HEK293 (cell line): ENCODE results near the gene GSN.

Experiments used
- CTCF ChIA-PET: fragments of 350-600 bp; formaldehyde crosslinking; extraction: SDS; loops from one replicate; lab custom pipeline; 2021; ENCODE audit warnings: antibody characterized with exemption; lab: Yijun Ruan, JAX
- POLR2A ChIA-PET: fragments of 300-600 bp; formaldehyde crosslinking; extraction: SDS; loops from one replicate; lab custom pipeline; 2020; ENCODE audit warnings: antibody characterized with exemption, inconsistent platforms; lab: Yijun Ruan, JAX
- H3K27ac ChIP-seq: fragments of 200-500 bp; sonication (Bioruptor generic); 2 replicates; pipeline ENCODE4 v1.5.1; 2014; ENCODE audit warnings: low read depth, low read length, control low read depth, inconsistent platforms; ENCODE audit errors: extremely low read depth
- H3K36me3 ChIP-seq, 2 experiments: fragments of 200-500 bp in 1 of 2; sonication (Bioruptor generic) in 1 of 2; 1 replicate in 1 of 2; 2 replicates in 1 of 2; pipeline ENCODE4 v1.5.1; 2014 to 2017; ENCODE audit warnings: inconsistent platforms in 2 of 2, low read length in 2 of 2; ENCODE audit not compliant: control insufficient read depth in 2 of 2, insufficient read depth in 1 of 2
- H3K4me1 ChIP-seq: fragments of 200-500 bp; sonication (Bioruptor generic); 2 replicates; pipeline ENCODE4 v1.5.1; 2014; ENCODE audit warnings: mild to moderate bottlenecking, low read length, inconsistent platforms; ENCODE audit not compliant: control insufficient read depth, insufficient read depth
- H3K4me3 ChIP-seq: 2 replicates; pipeline ENCODE4 v1.5.1; 2011; ENCODE audit warnings: low read depth, mild to moderate bottlenecking, control low read depth, low read length, moderate library complexity
- H3K9me3 ChIP-seq: fragments of 200-500 bp; sonication (Bioruptor generic); 2 replicates; pipeline ENCODE4 v1.5.1; 2014; ENCODE audit warnings: low read depth, low read length, inconsistent platforms; ENCODE audit not compliant: control insufficient read depth, insufficient read depth
- ATF2 ChIP-seq: fragments of 450-650 bp; formaldehyde crosslinking; IDR thresholded peaks from 2 replicates; pipeline ENCODE4 v1.5.1; 2016; ENCODE audit warnings: missing biosample characterization, missing genetic modification characterization, low read depth
- CTCF ChIP-seq: fragments of 450-650 bp; formaldehyde crosslinking; IDR thresholded peaks from 2 replicates; pipeline ENCODE4 v1.5.1; 2016; ENCODE audit warnings: missing biosample characterization, missing genetic modification characterization
- GFI1B ChIP-seq: fragments of 450-650 bp; formaldehyde crosslinking; IDR thresholded peaks from 2 replicates; pipeline ENCODE4 v1.5.1; 2016; ENCODE audit warnings: missing biosample characterization, missing genetic modification characterization
- GLI4 ChIP-seq: fragments of 450-650 bp; formaldehyde crosslinking; IDR thresholded peaks from 2 replicates; pipeline ENCODE4 v1.5.1; 2016; ENCODE audit warnings: missing biosample characterization, missing genetic modification characterization
- IKZF3 ChIP-seq: fragments of 450-650 bp; IDR thresholded peaks from 2 replicates; pipeline ENCODE4 v1.5.0; 2018; ENCODE audit warnings: missing biosample characterization, mild to moderate bottlenecking, missing genetic modification characterization, moderate library complexity
- KLF16 ChIP-seq: fragments of 450-650 bp; formaldehyde crosslinking; IDR thresholded peaks from 2 replicates; pipeline ENCODE4 v1.5.1; 2017; ENCODE audit warnings: missing biosample characterization, missing genetic modification characterization
- SP3 ChIP-seq: fragments of 450-650 bp; formaldehyde crosslinking; IDR thresholded peaks from 2 replicates; pipeline ENCODE4 v1.5.1; 2016; ENCODE audit warnings: missing biosample characterization, missing genetic modification characterization
- ZFP69B ChIP-seq: fragments of 450-650 bp; formaldehyde crosslinking; IDR thresholded peaks from 2 replicates; pipeline ENCODE4 v1.5.1; 2016; ENCODE audit warnings: missing biosample characterization, missing genetic modification characterization
- ZIC2 ChIP-seq: fragments of 450-650 bp; formaldehyde crosslinking; IDR thresholded peaks from 2 replicates; pipeline ENCODE4 v1.5.1; 2016; ENCODE audit warnings: missing biosample characterization, missing genetic modification characterization
- ZNF18 ChIP-seq: fragments of 450-650 bp; formaldehyde crosslinking; IDR thresholded peaks from 2 replicates; pipeline ENCODE4 v1.5.1; 2016; ENCODE audit warnings: missing biosample characterization, missing genetic modification characterization
- ZNF473 ChIP-seq: fragments of 450-650 bp; formaldehyde crosslinking; IDR thresholded peaks from 2 replicates; pipeline ENCODE4 v1.5.1; 2017; ENCODE audit warnings: missing biosample characterization, missing genetic modification characterization
- ZNF488 ChIP-seq: fragments of 450-650 bp; formaldehyde crosslinking; IDR thresholded peaks from 2 replicates; pipeline ENCODE4 v1.5.1; 2016; ENCODE audit warnings: missing biosample characterization, missing genetic modification characterization
- ZNF555 ChIP-seq: fragments of 450-650 bp; formaldehyde crosslinking; conservative IDR thresholded peaks from 2 replicates; pipeline ENCODE4 v1.5.1; 2017; ENCODE audit warnings: missing biosample characterization, mild to moderate bottlenecking, missing genetic modification characterization, inconsistent platforms
- ZNF610 ChIP-seq: fragments of 450-650 bp; formaldehyde crosslinking; IDR thresholded peaks from 2 replicates; pipeline ENCODE4 v1.5.1; 2016; ENCODE audit warnings: missing biosample characterization, missing genetic modification characterization, borderline replicate concordance
- ZNF629 ChIP-seq: fragments of 450-650 bp; formaldehyde crosslinking; IDR thresholded peaks from 2 replicates; pipeline ENCODE4 v1.5.1; 2017; ENCODE audit warnings: missing biosample characterization, missing genetic modification characterization
- ZNF645 ChIP-seq: fragments of 450-650 bp; formaldehyde crosslinking; IDR thresholded peaks from 2 replicates; pipeline ENCODE4; 2016; ENCODE audit warnings: missing biosample characterization, missing genetic modification characterization
- ZNF654 ChIP-seq: fragments of 450-650 bp; formaldehyde crosslinking; IDR thresholded peaks from 2 replicates; pipeline ENCODE4 v1.5.1; 2016; ENCODE audit warnings: low read depth, missing biosample characterization, missing genetic modification characterization
- ZNF658 ChIP-seq: fragments of 450-650 bp; formaldehyde crosslinking; IDR thresholded peaks from 2 replicates; pipeline ENCODE4; 2016; ENCODE audit warnings: missing biosample characterization, missing genetic modification characterization
- ZNF701 ChIP-seq: fragments of 450-650 bp; formaldehyde crosslinking; IDR thresholded peaks from 2 replicates; pipeline ENCODE4 v1.5.1; 2016; ENCODE audit warnings: missing biosample characterization, missing genetic modification characterization
- ZNF704 ChIP-seq: fragments of 450-650 bp; formaldehyde crosslinking; IDR thresholded peaks from 2 replicates; pipeline ENCODE4 v1.5.1; 2016; ENCODE audit warnings: missing biosample characterization, missing genetic modification characterization
- ZNF785 ChIP-seq: fragments of 450-650 bp; formaldehyde crosslinking; IDR thresholded peaks from 2 replicates; pipeline ENCODE4 v1.5.1; 2016; ENCODE audit warnings: missing biosample characterization, missing genetic modification characterization

The GSN gene

GRCh38 chr9:121277026-121277425 is 9.1 kb downstream of the GSN start:
- POLR2A ChIA-PET: interaction anchor here (1.2 to 2.4 kb wide), 2 partner anchors 9 to 10 kb away, joined by 4 to 17 read pairs; partner anchors contain the start of gene GSN
- CTCF ChIA-PET: interaction anchor here (0.9 to 3.2 kb wide), 10 partner anchors 9 to 530 kb away, joined by 5 to 82 read pairs (median 15); partner anchors contain the start of gene GSN
- H3K36me3 ChIP-seq: no peaks in the 10 kb centered on the region
- no peak overlapping the region for H3K4me3 ChIP-seq
- peaks cover 3% of the 10 kb centered on the region; the same call in 1 of the 2 replicates for H3K4me1 ChIP-seq
- no peaks in the 10 kb centered on the region for H3K9me3 ChIP-seq
- no peak overlapping the region for H3K27ac ChIP-seq
- TF ChIP-seq ZNF555 (no peak), ZNF488 (no peak), CTCF (tag by site-specific recombination) (no peak), ZNF18 (tag by site-specific recombination) (no peak), IKZF3 (tag by site-specific recombination) (no peak), ZFP69B (tag by site-specific recombination) (no peak), ZNF785 (tag by site-specific recombination) (no peak), ZIC2 (tag by site-specific recombination) (no peak), ATF2 (tag by site-specific recombination) (0 out of 2 replicates have a peak, but pooled peaks have one; percentile 26), ZNF629 (tag by site-specific recombination) (peak; percentile 34; the same call in 1 of the 2 replicates), ZNF658 (no peak)

- H3K9me3 ChIP-seq: no peaks in the 10 kb centered on the region
- H3K4me3 ChIP-seq: no peak overlapping the region
- CTCF ChIA-PET: interaction anchor here (0.6 to 3.2 kb wide), 26 partner anchors 10 to 530 kb away, joined by 3 to 82 read pairs (median 7); partner anchors contain the start of gene GSN
- POLR2A ChIA-PET: interaction anchor here (0.7 to 2.4 kb wide), 3 partner anchors 9 to 42 kb away, joined by 3 to 17 read pairs (median 4); partner anchors contain the start of gene GSN
- peaks cover 3% of the 10 kb centered on the region; the same call in 1 of the 2 replicates for H3K4me1 ChIP-seq
- TF ChIP-seq ZNF701 (tag by site-specific recombination): no peak
- no peak for TF ChIP-seq GFI1B (tag by site-specific recombination)
- no peak for TF ChIP-seq ZNF645 (tag by site-specific recombination)
- no peak for TF ChIP-seq KLF16 (tag by site-specific recombination)
- TF ChIP-seq ZNF654 (tag by site-specific recombination): no peak
- TF ChIP-seq GLI4: no peak
- TF ChIP-seq ZNF610: no peak
- TF ChIP-seq SP3 (tag by site-specific recombination): no peak
- no peak for TF ChIP-seq ZNF704 (tag by site-specific recombination)
- TF ChIP-seq ZNF473 (tag by site-specific recombination): no peak
- no peaks in the 10 kb centered on the region for H3K36me3 ChIP-seq
- no peak overlapping the region for H3K27ac ChIP-seq
Measured at GRCh38 chr9:121277518-121278295, 9.7 kb downstream of the GSN start.
